ENCODE results near the gene XPNPEP2.
"Not testable (repeated sequence)": the region's sequence is repeated elsewhere in the genome, so short reads cannot be mapped to it uniquely, and the experiment has no call there.

Gene XPNPEP2

GRCh38 chrX:129719931-129720530 lies 18.7 kb upstream of the XPNPEP2 start:
- DNase-seq = no peak

- no peak for DNase-seq
Measured at GRCh38 chrX:129720741-129721140, 18.0 kb upstream of the XPNPEP2 start.

GRCh38 chrX:129721414-129721813 lies 17.4 kb upstream of the XPNPEP2 start:
- DNase-seq = no peak

DNA sequence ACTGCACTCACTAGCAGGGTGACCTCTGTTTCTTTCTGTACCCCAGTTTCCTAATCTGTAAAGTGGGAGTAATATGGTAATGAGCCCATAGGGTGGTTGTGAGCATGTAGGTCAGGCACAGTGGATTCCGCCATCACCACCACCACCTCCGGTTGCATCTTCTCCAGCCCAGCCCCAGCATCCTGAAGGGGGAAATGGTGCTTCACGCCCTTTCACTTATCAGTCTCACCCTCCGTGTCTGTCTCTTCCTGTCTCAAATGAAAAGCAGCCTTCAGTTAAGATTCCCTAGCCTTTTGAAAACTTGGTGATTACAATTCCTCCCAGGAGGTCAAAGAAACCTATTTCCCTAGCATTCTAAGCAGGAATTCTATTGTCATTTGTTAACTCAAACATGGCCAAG lies 16.9 kb upstream of the XPNPEP2 start:
- no peak for DNase-seq

DNA sequence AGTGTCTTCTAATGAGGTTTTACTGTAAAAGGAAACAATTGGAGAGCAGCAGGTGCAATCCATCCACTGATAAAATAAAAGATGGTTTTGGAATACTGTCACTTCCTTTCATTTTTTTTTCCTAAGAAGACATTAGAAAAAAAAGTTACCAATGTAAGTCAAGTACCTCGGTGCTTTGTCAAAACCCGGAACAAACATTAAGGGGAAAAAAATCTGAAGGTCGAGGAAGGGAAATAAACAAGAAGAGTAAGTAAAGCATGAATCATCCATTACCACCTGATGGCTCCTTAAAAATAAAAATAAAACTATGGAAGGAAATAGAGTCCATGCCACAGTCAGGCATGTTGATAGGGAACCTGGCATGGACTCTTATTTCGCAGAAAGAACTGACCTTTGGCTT lies 15.3 kb upstream of the XPNPEP2 start:
- DNase-seq = no peak

- no peak for DNase-seq
Measured at GRCh38 chrX:129724754-129725153, 14.0 kb upstream of the XPNPEP2 start.

GRCh38 chrX:129726307-129727111 lies 12.3 kb upstream of the XPNPEP2 start:
- peak; percentile 3 for DNase-seq

- no peak for DNase-seq
Measured at GRCh38 chrX:129728061-129728460, 10.7 kb upstream of the XPNPEP2 start.

DNA sequence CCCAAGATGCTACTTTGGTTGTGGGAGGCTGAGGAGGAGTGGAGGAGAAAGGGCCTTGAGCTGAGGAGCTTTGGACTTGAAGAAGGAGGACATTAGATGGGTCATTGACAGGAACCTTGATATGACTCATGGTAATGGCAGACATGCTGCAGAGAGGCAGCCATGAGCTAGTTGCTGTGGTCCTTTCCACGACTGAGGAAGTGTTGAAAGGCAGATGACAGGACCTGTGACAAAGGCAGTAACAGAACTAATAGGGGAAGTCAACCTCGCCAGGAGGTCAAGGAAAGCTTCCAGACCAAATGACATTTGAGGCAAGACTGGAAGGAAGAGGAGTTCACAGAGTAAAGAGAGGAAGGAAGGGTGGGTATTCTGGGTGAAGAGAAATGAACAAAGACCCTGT lies 7.6 kb upstream of the XPNPEP2 start:
- DNase-seq = no peak

DNA sequence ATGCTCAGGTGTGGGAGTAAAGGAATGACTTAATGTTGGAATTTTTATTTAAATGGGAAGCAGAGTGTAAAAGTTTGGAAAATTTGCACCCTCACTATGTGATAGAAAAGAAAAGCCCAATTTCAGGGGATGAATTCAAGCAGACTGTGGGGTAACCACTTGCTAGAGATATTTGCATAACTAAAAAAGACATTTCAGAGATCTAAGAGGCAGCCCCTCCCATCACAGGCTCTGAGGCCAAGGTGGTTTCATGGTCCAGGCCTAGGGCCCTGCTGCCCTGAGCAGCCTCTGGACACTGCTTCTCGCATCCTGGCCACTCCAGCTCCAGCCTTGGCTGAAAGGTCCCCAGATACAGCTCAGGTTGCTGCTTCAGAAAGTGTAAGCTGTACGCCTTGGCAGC lies 5.9 kb upstream of the XPNPEP2 start:
- no peak for DNase-seq

DNA sequence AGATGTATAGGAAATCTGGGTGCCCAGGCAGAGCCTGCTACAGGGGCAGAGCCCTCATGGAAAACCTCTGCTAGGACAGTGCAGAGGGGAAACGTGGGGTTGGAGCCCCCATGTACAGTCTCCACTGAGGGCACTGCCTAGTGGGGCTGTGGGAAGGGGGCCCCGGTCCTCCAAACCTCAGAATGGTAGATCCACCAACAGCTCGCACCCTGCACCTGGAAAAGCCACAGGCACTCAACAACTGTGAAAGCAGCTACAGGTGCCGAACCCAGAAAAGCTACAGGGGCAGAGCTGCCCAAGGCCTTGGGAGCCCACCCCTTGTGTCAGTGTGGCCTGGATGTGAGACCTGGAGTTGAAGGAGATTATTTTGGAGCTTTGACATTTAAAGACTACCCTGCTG lies 5.4 kb upstream of the XPNPEP2 start:
- no peak for DNase-seq

GRCh38 chrX:129736491-129736890 lies 2.3 kb upstream of the XPNPEP2 start:
- DNase-seq = no peak

- DNase-seq = no peak
Measured at GRCh38 chrX:129737916-129738315, 863 bp upstream of the XPNPEP2 start.

GRCh38 chrX:129739578-129739977 lies 799 bp downstream of the XPNPEP2 start:
- no peak for DNase-seq

DNA sequence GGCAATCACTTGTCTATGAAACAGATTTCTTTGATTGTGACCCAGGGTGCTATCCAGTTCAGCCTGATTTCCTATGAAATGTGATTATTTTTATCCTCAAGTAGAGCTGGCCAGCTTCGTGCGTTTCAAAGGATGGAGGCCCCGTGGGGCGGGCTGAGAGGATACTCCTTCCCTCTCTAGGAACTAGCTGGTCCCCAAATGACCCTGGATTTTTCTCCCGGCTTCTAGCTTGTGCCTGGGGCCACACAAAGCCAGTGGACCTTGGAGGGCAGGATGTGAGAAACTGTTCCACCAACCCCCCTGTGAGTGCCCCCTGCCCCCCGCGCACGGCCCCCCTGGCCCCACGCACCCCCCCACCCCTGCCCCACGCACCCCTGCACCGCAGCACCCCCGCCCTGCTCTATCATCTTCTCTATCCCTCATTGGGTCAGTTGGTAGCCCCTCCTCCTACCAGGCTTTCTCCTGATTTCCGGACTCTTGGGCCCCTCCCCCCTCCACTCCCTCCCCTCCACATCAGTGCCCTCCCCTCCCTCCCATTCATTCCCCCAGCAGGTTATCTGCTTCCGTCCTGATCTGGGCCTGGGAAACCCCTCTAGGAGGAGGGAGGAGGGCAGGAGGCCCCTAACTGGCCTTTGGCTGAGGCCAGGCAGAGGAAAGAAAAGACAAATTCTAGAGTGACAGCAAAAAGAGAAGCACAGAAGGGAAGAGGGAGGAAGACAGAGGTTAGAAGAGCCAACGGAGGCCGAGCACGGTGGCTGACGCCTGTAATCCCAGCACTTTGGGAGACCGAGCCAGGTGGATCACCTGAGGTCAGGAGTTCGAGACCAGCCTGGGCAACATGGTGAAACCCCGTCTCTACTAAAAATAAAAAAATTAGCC lies 3.3 kb downstream of the XPNPEP2 start:
- no peak for DNase-seq

DNA sequence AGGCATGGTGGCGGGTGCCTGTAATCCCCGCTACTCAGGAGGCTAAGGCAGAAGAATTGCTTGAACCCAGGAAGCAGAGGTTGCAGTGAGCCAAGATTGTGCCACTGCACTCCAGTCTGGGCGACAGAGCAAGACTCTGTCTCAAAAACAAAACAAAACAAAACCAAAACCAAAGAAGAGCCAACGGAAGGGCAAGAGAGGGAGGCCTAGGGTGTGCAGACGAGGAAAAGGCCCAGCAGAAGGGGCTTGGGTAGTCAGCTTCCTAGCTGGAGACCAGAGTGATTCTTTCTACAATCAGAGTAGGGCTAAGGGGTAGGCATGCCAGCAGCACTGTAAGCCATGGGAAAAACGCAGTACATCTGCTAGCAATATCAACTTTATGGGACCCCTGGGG lies 4.0 kb downstream of the XPNPEP2 start:
- DNase-seq = not testable (repeated sequence)

- no peak for DNase-seq
Measured at GRCh38 chrX:129743821-129744220, 5.0 kb downstream of the XPNPEP2 start.

DNA sequence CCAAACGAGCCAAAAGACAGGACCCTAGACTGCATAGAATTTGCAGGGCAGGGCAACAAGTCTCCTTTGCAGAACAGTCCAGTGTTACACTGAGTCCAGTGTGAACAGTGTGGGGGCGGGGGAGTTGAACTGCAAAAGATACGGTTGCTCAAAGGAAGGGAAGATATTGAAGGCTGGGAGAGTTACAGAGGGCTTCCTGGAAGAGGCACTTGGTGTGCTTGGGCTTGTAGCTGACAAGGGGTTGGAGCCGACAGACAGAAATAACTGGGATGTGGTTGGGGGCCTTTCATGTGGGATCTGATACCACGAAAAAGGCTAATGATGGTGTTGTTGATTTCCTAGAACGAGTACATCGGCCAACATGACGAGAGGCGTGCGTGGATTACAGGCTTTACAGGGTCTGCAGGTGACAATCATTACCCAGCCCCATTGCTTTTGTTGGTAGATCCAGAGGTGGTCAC lies 6.1 kb downstream of the XPNPEP2 start:
- DNase-seq = no peak

GRCh38 chrX:129746557-129747470 lies 8.0 kb downstream of the XPNPEP2 start:
- no peak for DNase-seq

GRCh38 chrX:129747533-129747932 lies 8.8 kb downstream of the XPNPEP2 start:
- no peak for DNase-seq

DNA sequence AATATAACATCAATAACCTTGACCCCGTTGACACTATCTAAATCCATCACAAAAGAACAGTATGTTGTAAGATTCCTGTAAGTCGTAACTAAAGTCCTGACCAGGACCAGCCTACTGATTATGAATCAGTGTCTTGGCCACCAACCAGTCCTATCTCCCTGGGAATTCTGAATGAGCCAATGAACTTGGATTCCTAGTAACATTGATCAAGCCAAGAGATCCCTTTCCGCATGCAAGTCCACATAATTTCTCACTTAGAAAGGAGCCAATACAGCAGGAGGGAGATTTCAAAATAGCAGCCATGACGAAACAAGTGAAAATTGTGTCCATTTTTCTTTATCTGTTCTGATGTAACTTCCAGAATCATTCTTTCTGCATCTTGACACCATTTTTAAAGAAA lies 9.5 kb downstream of the XPNPEP2 start:
- DNase-seq = no peak

DNA sequence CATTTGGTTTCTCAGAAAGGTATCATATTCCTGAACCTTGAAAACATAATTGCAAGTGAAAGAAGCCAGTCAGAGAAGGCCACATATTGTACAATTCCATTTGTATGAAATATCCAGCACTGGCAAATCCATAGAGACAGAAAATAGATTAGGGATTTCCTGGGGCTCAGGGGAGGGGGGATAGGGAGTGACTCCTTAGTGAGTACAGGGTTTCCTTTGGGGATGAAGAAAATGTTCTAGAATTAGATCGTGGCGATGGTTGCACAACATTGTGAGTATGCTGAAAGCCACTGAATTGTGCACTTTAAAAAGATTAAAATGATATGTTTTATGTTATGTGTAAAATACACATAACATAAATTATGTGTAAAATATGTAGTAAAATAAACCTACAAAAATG lies 10.3 kb downstream of the XPNPEP2 start:
- no peak for DNase-seq

DNA sequence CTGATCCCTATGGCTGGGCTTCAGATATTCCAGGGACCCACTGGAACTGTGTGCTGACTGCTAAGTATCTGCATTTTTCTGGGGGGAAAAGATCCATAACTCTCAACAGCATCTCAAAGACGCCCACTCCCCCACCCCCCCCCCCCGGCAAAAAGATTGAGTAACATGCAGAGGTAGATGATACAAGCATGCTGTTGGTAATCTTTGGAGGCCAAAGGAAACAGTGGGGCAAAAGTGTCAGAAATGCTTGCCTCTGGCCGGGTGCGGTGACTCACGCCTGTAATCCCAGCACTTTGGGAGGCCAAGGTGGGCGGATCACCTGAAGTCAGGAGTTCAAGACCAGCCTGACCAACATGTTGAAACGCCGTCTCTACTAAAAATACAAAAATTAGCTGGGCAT lies 12.2 kb downstream of the XPNPEP2 start:
- no peak for DNase-seq
